ENCODE data around the gene CKAP5.
A peak's percentile ranks its signal among the peaks of the same experiment; 100 is the strongest.

Gene CKAP5

DNA sequence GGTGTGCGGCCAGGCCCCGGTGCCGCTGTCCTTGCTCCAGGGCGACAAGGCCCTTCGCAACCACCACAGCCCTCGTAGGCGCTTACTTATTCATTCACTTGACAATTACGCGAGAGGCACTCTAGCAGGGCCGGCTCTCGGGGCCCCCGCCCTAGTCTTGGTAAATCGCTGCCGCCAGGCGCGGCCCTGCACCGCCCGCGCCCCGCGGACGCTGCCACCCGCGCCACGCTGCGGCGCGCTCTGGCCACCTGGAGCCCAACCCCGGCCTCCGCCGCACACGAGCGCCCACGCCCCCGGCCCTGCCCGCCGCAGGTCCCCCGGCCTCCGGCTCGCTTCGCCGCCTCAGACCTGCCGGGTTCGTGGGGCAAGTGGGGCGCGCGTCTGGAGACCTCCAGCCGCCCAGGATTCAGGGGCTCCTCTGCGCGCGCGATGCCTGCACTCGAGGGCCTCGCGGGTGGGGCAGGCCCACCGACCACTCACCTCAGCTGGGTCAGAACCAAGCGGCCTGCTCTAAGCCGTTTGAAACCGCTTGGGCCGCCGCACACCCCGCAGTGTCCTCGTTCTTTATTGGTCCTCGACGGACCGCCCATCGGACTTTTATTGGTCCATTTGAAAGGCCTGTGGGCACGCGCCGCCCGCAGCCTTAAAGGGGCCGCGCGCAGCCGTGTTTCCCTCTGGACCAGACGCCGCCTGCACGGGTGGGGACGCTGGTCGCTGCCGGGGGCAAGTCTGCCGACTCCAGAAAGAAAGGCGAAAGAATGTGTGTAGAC is at the start of gene CKAP5:
TSS of gene CKAP5 (minus strand) at position 541 of the 770 bp plus-strand sequence. CDS start 25,049 bp downstream, outside the sequence.
- DNase-seq: peak; percentile 93 to 95

DNA sequence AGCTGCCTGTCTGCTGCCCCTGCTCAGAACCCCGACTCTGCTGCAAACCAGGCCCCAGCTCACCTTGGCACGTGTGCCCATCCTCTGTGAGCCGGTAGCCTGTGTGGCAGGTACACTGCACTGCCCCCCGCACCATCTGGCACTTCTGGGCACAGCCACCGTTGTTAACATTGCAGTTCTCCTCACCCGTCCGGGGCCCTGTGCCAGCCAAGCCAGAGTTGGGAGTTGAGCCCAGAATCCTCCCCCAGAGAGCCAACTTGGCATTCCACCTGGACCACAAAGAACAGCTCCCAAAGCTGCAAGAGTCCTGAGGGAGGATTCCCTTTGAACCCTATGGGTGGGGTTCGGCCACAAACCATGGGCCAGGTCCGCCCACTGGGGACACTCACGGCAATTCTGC is 49.7 kb upstream of the CKAP5 start:
- DNase-seq: no peak

DNA sequence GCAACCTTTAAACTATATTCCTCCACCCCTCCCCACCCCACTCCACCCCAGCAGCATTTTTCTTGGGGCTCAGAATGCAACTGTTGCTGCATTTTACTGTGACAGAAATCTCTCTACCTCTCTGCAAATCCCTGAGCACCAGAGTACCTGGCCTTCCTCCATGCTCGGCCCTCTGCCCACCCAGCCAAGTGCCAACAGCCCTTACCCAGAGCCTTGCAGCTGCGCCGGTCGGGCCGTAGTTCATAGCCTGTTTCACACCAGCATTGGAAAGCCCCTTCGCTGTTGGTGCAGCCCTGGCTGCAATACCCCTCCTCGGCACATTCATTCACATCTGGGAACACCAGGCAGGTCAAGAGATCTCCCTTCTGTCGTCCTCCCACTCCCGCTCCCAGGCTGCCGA is 48.9 kb upstream of the CKAP5 start:
- no peak for DNase-seq

DNA sequence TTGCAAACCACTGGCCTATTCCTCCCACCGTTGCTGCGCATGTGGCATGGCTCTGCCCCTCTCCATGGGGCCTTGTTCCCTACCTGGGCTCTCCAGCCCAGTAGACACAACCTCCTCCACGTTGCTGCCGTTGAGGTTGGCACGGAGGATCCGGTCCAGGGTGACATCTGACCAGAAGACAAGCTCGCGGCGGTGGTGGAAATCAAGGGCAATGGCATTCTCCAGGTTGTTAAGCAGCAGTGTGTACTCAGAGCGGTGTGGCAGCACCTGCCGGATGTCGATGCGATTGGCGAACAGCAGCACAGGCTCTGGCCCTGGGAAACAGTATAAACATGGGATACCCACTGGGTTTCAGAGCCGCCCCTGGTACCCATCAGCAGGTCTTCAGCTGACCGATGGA is 48.4 kb upstream of the CKAP5 start:
- DNase-seq: peak; percentile 83 to 88

DNA sequence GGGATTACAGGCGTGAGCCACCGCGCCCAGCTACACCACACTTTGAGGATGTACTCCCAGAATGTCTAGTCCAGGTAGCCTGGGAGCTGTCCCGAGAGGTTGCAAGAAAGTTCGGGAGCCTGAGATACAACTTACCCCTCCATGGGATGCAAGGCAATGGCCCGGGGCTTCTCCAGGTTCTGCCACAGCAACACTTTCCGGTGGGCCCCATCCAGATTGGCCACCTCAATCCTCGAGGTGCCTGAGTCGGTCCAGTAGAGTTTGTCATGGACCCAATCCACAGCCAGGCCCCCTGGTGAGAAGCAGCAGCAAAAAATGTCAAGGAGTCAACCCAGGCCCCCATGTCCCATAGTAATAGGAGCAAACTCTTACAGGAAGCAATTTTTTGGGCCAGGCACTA is 46.8 kb upstream of the CKAP5 start:
- DNase-seq: no peak

DNA sequence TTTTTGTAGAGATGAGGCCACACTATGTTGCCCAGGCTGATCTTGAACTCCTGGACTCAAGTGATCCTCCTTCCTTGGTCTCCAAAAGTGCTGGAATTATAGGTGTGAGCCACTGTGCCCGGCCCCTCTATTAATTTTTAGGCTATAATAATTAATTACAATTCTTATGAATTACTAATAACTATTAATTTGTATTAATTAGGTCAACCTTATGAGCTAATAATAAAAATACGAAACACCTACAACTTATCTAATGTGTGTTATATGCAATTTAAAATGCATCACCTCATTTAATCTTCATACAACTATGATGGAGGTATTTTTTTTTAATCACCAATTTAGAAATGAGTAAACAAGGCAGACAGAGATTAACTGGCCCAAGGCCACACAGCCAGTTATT is 46.0 kb upstream of the CKAP5 start:
- DNase-seq: no peak

DNA sequence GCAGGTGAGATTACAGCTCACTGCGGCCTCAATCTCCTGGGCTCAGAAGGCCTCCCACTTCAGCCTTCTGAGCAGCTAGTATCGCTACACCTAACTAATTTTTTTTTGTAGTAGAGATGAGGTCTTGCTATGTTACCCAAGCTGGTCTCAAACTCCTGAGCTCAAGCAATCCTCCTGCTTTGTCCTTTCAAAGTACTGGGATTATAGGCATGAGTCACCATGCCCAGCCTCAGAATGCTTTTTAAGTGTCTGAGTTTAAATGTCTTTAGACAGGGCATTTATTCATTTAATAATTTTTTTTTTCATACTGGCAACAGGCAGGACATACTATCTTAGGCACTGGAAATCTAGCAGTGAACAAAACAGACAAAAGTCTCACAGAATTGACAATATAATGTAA is 44.6 kb upstream of the CKAP5 start:
- DNase-seq: no peak

DNA sequence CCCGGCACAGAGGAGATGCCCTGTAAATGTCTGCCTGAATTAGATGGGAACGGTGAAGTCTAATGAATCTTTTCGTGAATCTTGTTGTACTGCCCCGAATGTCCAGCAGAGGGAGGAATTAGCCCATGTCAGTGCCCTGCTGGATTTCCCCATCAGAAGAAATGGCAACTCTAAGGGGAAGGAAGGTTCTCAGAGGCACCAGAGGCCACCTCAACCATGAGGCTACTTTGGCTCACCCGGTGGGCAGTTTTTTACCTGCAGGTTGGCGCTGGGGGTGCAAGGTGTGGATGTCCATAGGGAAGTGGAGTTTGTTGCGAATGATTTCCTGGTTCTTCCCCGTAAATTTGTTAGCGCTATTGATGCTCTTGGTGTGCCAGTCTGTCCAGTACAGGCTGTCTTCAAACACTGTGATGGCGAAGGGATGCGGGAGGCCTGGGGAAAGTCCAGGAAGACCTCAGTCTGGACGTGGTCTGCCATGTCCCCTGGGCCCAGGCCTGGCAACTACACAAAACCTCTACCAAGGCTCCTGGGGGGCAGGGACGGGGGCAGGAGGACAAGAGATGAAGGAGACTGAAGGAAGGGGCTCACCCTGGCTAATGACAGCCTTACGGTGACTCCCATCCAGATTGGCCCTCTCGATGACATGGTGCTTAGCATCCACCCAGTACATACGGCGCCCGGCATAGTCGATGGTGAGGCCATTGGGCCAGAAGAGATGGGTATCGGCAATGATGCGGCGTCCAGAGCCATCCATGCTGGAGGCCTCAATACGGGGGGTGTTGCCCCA is 43.8 kb upstream of the CKAP5 start:
- peak; percentile 55 to 60 for DNase-seq

DNA sequence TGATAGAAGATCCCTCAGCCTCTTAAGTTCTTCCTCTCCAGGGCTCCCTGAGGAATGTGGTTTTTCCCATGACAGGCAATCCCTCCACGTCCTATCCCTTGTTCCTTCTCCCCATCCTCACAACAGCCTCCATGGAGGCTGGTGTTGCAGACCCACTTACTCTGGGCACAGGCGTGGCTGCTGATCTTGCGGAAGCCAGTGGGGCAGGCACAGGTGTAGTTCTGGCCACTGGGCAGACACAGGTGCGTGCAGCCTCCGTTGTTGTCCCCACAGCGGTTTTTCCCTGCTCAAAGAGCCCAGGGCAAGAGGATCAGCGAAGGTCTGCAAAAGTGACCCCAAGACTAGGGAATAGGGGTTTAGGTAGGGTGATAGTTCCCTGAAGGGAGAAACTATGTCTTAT is 43.2 kb upstream of the CKAP5 start:
- no peak for DNase-seq

DNA sequence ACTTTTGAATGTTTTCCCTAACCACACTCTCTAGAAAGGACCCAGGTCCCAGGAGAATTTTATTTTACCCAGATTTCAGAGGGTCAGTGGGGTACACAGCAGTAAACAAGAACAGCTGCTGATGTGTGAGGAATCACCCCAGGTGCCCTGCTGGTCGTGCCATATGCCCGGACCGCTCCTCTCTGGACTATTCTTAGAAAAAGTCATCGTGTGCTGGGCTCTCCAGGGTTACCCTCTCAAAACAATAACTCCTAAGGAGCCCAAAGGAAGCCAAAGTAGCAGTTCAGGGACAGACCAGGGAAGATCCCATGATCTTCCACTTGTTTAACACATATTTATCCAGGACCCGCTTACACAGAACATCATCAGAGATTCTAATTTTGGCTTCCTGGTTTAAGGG is 42.6 kb upstream of the CKAP5 start:
- no peak for DNase-seq

DNA sequence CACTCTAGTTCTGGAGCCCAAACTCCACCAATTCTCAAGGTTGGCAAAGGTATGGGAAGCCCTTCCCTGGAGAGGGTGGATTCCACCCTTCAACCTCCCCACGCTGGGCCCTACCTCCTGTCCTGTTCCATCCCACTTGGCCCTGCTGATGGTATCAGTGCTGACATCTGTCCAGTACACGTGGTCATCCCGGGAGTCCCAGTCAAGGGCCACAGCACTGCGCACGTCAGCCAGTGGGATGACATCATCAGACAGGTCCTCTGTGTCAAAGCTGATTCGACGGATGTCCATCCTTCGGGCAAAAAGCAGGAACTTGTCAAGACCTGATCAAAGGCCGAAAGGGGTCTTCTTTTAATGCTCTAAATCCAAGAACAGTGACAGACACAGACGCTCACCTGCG is 40.1 kb upstream of the CKAP5 start:
- no peak for DNase-seq

DNA sequence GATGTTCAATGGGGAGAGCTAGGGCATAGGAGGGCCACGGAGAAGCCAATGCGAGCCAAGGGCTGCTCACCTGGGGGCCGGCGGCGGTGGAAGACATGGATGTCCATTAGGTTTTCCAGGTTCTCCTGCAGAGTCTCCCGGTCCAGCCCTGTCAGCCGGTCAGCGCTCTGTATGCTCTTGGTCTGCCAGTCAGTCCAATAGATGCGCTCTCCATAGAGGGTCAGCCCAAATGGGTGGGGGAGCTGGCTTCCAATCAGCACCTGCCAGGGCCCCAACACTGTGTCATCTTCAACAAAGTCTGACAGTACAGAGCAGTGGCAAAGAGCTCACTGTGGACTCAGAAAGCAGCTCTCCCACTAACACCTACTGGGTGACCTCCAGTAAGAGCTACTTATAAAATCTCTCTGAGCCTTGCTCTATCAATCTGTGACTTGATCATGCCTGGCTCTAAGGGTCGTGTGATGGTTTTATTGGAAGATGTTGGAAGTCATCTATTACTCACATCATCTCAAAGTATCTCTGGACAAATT is 33.0 kb upstream of the CKAP5 start:
- DNase-seq: no peak

DNA sequence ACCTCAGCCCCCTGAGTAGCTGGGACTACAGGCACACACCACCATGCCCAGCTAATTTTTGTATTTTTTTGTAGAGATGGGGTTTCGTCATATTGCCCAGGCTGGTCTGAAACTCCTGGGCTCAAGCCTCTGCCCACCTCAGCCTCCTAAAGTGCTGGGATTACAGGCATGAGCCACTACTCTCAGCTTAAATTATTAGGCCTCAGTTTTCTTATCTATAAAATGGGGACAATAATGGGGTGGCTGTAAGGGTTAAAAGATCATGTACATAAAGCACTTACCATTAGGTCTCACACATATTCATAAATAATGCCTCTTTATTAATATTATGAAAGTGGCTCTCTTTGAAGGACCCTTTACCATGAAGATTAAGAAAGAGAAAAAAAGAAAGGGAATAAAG is 31.5 kb upstream of the CKAP5 start:
- no peak for DNase-seq

DNA sequence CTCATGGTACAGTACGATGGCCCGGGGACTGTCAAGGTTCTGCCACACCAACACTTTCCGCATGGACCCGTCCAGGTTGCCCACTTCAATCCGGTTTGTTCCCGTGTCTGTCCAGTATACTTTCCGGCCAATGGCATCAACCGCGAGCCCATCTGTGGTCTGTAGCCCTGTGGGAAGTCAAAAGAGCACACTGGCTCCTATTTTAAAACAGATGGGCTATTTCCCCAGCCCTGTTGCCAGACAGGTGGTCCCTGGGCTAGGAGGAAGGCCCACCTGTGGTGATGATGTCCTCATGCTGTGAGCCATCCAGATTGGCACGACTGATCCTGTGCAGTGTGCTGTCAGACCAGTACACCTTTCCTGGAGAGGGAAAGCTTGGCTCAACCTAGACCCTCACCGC is 30.4 kb upstream of the CKAP5 start:
- DNase-seq: no peak

DNA sequence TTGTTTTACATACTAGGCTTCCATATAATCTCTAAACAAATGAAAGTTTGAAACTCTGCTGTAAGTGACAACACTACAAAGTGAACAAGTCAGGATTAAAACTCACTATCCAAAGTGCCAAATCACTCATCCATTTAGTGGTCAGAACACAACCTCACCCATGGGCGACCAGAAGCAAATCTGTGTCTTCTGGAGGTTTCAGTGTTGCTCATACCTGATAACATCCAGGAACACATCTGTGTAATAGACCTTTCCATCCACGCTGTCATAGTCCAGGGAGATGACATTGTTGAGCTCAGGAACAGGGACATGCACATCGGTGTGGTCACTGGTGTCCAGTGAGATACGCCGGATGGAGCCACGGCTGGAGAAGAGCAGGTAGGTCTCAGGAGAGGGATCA is 28.5 kb upstream of the CKAP5 start:
- no peak for DNase-seq

DNA sequence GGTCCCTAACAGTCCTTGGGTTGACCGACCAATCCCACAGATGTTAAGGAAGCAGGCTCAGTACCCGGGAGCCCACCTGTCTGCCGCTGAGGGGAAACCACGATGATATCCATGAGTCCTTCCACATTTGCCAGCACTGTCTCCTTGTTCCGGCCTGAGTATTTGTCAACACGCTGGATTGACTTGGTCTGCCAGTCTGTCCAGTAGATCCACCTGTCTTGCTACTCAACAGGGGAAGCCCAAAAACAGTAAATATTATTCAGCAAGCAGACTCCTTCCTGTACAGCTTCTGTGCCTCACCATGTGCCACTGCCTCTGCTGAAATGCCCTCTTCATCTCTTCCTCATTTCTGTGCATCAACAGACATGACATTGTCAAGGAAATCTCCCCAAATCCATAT is 22.8 kb upstream of the CKAP5 start:
- no peak for DNase-seq

DNA sequence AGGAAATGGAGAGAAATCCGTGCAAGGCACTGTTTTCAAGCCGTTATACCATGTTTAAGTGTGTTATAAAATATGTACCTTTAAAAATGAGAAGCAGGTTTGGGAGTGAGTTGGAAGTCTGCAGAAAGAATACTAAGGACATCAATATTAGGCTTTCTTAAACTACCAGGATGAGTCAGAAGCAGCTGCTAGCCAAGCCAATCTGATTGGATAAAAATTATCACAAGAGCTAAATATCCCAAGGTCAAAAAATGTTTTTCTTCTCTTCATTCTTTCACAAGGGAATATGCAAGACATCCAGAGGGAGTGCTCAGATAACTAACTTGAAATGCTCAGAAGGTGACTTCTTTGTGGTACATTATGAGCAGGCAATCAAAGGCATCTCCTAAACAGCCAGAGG is 19.3 kb upstream of the CKAP5 start:
- DNase-seq: no peak

DNA sequence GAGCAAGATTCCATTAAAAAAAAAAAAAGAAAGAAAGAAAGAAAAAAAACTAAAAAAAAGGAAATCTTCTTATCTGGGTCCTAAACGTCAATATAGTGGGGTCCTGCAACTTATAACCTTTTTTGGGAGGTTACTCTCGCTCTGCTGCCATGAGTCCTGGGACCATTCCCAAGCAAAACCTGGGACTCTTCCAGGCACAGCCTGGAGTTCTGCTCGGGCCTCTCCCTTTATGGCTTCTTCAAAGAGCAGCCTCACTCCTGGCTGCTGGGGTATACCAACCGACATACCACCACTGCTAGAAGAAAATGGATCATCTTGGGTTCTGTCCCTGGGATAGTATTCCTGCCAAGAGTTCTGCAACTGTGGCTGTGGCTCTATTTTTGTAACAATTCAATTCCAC is 14.1 kb upstream of the CKAP5 start:
- DNase-seq: no peak

DNA sequence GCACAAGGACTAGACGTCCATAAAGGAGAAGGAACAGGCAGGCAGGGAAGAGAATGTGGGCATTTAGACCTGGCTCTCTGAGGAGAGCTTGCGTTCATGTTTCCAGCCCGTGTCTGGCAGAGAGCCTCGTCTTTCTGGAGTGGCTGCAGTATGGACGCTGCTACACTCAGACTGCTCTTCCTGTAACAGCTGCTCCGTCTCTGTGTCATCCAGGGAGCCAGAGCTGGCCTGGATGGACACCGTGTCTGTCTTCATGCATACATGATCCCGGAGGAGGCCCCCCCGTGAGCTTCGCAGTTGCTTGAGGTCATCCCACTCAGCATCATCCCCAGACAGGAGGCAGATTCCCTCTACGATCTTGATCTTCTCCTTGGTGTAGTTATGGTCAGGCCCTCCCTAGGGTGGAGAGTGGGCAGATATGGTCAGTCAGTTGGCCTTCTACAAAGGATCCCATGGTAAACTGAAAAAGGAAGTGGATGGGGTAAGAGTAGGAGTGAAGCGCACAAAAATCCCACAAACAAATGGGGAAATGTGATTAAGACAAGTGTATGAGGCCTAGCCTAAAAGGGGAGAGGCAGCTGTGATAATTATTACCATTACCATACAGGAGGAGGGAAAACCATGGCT is 13.0 kb upstream of the CKAP5 start:
- DNase-seq: no peak

DNA sequence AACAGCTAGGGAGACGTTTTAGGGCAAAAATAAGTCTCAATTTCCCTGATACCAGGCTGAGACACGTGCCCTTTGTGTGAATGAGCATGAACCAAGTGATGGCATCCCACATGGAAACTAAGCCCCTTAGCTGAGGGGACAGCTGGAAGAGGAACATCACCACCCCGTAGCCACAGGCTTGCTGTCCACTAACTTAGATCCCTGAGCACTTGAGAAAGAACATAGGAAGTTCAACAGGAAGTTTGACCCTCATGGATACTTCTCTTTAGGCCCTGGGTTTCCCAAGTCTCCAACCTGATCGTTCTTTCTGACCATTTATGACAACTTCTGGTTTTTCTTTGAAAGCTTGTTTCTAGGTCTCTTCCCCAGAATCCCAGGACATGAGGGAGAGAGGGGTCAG is 11.6 kb upstream of the CKAP5 start:
- DNase-seq: no peak

DNA sequence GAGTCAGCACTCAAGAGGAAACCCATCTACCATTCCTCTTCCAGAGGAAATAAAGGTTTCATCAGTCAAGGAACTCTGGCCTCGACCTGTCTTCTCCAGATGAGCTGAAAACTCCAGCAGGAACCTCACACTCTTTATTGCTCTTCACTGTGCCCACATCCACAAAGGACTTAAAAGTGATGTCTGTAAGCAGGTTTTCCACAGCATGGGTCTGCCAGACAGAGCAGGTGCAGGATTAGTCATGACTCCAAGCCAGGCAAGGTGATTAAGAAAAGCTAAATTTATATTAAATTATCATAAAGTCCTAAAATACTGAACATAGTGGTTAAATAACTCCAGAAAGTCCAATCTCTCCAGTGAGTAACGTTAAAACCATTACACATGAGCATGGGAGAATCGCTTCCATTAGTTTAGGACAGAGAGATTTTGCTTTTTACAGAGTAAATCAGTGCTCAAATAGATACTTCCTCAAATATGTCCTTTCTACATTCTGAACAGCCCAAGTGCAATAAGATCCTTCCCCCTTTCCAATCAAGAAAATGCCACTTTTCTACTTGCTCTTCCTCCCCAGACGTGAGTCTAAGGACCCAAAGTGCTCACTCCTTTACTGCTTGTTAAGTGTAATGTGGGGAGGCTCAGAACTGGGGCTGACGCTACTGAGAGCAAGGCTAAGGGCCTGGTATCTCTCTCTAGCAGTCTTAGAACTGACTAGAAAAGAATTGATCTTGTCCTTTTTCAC is 10.7 kb upstream of the CKAP5 start:
- DNase-seq: no peak

DNA sequence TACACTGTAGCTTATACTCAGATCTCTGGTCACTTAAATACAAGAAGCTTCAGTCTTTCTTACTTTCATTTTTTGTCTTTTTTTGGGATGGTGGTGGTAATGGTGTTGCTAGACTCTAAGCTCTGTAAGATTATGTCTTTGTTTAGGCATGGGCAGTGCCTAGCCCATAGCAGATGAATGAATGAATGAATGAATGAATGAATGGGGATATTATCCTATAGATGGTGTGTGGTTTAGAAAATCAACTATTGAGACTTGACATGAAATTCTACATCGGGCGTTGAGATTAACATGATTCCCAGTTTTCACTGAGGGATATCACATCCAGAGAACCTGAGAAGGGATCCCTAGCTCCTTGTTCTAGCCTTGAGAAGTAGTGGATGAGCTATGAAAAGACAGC is 9.8 kb upstream of the CKAP5 start:
- no peak for DNase-seq

DNA sequence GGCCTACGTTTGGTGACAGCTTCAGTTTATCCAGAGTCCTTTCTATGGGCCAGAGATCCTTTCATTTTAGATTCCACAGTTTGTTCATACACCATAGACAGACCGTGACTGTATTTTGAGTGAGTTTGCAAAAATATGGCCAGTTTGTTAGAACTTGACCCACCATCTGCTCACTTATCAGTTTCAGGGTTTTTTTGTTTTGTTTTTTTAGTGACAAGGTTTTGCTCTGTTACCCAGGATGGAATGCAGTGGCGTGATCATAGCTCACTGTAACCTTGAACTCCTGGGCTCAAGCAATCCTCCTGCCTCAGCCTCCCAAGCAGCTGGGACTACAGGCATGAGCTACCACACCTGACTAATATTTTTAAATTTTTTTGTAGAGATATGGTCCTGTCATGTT is 9.1 kb upstream of the CKAP5 start:
- no peak for DNase-seq
